HepG2 (cell line): ENCODE data around the gene GUK1. TPM values are rescaled to one million over a fixed set of nuclear protein-coding genes. Genes with fewer than 3 reads are reported as not detected.

ENCODE experiments used
- BORCS8-MEF2B ChIP-seq: sonication (generic); formaldehyde crosslinking; IDR thresholded peaks from 2 replicates; pipeline ENCODE4 v1.8.0; 2022; ENCODE audit warnings: mild to moderate bottlenecking, missing genetic modification reagents
- CBFB ChIP-seq: sonication (generic); formaldehyde crosslinking; IDR thresholded peaks from 2 replicates; pipeline ENCODE4 v1.4.0; 2020; ENCODE audit warnings: missing genetic modification reagents
- GTF3A ChIP-seq: sonication (generic); formaldehyde crosslinking; conservative IDR thresholded peaks from 2 replicates; pipeline ENCODE4 v1.4.0; 2020; ENCODE audit warnings: mild to moderate bottlenecking, missing genetic modification reagents
- HNRNPK ChIP-seq: fragments of 200-400 bp; formaldehyde crosslinking; IDR thresholded peaks from 2 replicates; pipeline ENCODE4 v1.6.1; 2018; ENCODE audit warnings: low read length, low read depth, moderate library complexity, mild to moderate bottlenecking; ENCODE audit not compliant: poor library complexity, severe bottlenecking
- JUNB ChIP-seq: sonication (generic); formaldehyde crosslinking; IDR thresholded peaks from 2 replicates; pipeline ENCODE4 v1.8.0; 2022; ENCODE audit warnings: missing genetic modification reagents, mild to moderate bottlenecking, borderline replicate concordance
- KDM1A ChIP-seq: IDR thresholded peaks from 2 replicates; pipeline ENCODE4 v1.6.1; 2016; ENCODE audit warnings: missing compliant biosample characterization
- KLF9 ChIP-seq: IDR thresholded peaks from 2 replicates; pipeline ENCODE4 v1.6.1; 2016; ENCODE audit warnings: low read depth
- MAFG ChIP-seq: sonication (generic); formaldehyde crosslinking; IDR thresholded peaks from 2 replicates; pipeline ENCODE4 v1.5.1; 2020; ENCODE audit warnings: mild to moderate bottlenecking, missing genetic modification reagents
- MBNL3 ChIP-seq: fragments of 250-450 bp; sonication (Bioruptor Pico); conservative IDR thresholded peaks from 2 replicates; pipeline ENCODE4 v1.8.0; 2022; ENCODE audit warnings: mild to moderate bottlenecking, inconsistent platforms
- NFRKB ChIP-seq: fragments of 450-650 bp; IDR thresholded peaks from 2 replicates; pipeline ENCODE4 v1.6.1; 2017
- NFYB ChIP-seq: sonication (generic); formaldehyde crosslinking; IDR thresholded peaks from 2 replicates; pipeline ENCODE4 v1.4.0; 2020; ENCODE audit warnings: missing genetic modification reagents
- RARG ChIP-seq: sonication (generic); formaldehyde crosslinking; IDR thresholded peaks from 2 replicates; pipeline ENCODE4 v1.4.0; 2020; ENCODE audit warnings: low read depth, mild to moderate bottlenecking, missing genetic modification reagents
- RXRB ChIP-seq: IDR thresholded peaks from 2 replicates; pipeline ENCODE4 v1.6.1; 2016; ENCODE audit warnings: borderline replicate concordance, missing genetic modification reagents, missing compliant biosample characterization
- TARDBP ChIP-seq: sonication (generic); formaldehyde crosslinking; IDR thresholded peaks from 2 replicates; pipeline ENCODE4 v1.8.0; 2022; ENCODE audit warnings: mild to moderate bottlenecking, missing genetic modification reagents
- YEATS4 ChIP-seq: sonication (generic); formaldehyde crosslinking; IDR thresholded peaks from 2 replicates; pipeline ENCODE4 v1.4.0; 2020; ENCODE audit warnings: missing genetic modification reagents, borderline replicate concordance
- ZFYVE20 ChIP-seq: sonication (generic); formaldehyde crosslinking; IDR thresholded peaks from 2 replicates; pipeline ENCODE4 v1.8.0; 2023; ENCODE audit warnings: low read depth, mild to moderate bottlenecking, moderate library complexity, missing genetic modification reagents, borderline replicate concordance
- ZNF136 ChIP-seq: sonication (generic); formaldehyde crosslinking; IDR thresholded peaks from 2 replicates; pipeline ENCODE4 v1.8.1; 2022; ENCODE audit warnings: low read depth, mild to moderate bottlenecking, moderate library complexity, missing genetic modification reagents
- ZNF260 ChIP-seq: sonication (generic); formaldehyde crosslinking; IDR thresholded peaks from 2 replicates; pipeline ENCODE4 v1.4.0; 2020; ENCODE audit warnings: missing genetic modification reagents, low read depth, mild to moderate bottlenecking, borderline replicate concordance
- ZNF501 ChIP-seq: sonication (generic); formaldehyde crosslinking; IDR thresholded peaks from 2 replicates; pipeline ENCODE4 v1.5.1; 2020; ENCODE audit warnings: mild to moderate bottlenecking, moderate library complexity, missing genetic modification reagents
- ZNF547 ChIP-seq: sonication (generic); formaldehyde crosslinking; IDR thresholded peaks from 2 replicates; pipeline ENCODE4 v1.5.1; 2020; ENCODE audit warnings: mild to moderate bottlenecking, missing genetic modification reagents
- ZNF549 ChIP-seq: sonication (generic); formaldehyde crosslinking; IDR thresholded peaks from 2 replicates; pipeline ENCODE4 v1.5.0; 2020; ENCODE audit warnings: missing genetic modification reagents
- ZNF678 ChIP-seq: sonication (generic); formaldehyde crosslinking; IDR thresholded peaks from 2 replicates; pipeline ENCODE4 v1.4.0; 2020; ENCODE audit warnings: mild to moderate bottlenecking, missing genetic modification reagents
- ZNF768 ChIP-seq: sonication (generic); formaldehyde crosslinking; IDR thresholded peaks from 2 replicates; pipeline ENCODE4 v1.4.0; 2020; ENCODE audit warnings: missing genetic modification reagents
- polyA plus RNA-seq, 8 experiments: library from polyadenylated mRNA; depleted of rRNA in 3 of 8; stranded (reverse) in 7 of 8; unstranded in 1 of 8; fragments of >200 nt; fragmentation: Illumina TruSeq in 4 of 8; extraction: Trizol in 4 of 8; gene quantifications; 2 replicates each; pipeline versions ENCODE4 v1.2.1 to v1.2.3, GENCODE V29; 2011 to 2016; ENCODE audit warnings: low read depth in 4 of 8, missing spikeins in 1 of 8, mixed read lengths in 1 of 8; ENCODE audit not compliant: insufficient read depth in 1 of 8
- total RNA-seq, 5 experiments: library from RNA; depleted of rRNA; stranded (reverse); fragments of >200 nt; fragmentation: Illumina TruSeq; extraction: Trizol; gene quantifications; 2 replicates each; pipeline ENCODE4 v1.2.3, GENCODE V29; 2016; ENCODE audit warnings: low read depth in 1 of 5
- TF ChIP-seq, protein P1 (sequence below): IDR thresholded peaks from 2 replicates; pipeline ENCODE4 v1.6.1; 2012; ENCODE audit warnings: inconsistent platforms
- TF ChIP-seq, protein P2 (sequence below): sonication (generic); formaldehyde crosslinking; IDR thresholded peaks from 2 replicates; pipeline ENCODE4; 2020; ENCODE audit warnings: missing genetic modification reagents, mild to moderate bottlenecking, borderline replicate concordance
- TF ChIP-seq, protein P3 (sequence below): sonication (generic); formaldehyde crosslinking; IDR thresholded peaks from 2 replicates; pipeline ENCODE4 v1.5.0; 2020; ENCODE audit warnings: missing genetic modification reagents, mild to moderate bottlenecking, borderline replicate concordance
- TF ChIP-seq, protein P4 (sequence below): sonication (generic); formaldehyde crosslinking; IDR thresholded peaks from 2 replicates; pipeline ENCODE4 v1.8.1; 2023; ENCODE audit warnings: mild to moderate bottlenecking, moderate library complexity, missing genetic modification reagents

The GUK1 gene
- total and polyA plus RNA-seq, 2 of the 13 experiments (the other 11 are each of a cell fraction or from before 2014, with no cell fraction given) = 116 to 154 TPM

DNA sequence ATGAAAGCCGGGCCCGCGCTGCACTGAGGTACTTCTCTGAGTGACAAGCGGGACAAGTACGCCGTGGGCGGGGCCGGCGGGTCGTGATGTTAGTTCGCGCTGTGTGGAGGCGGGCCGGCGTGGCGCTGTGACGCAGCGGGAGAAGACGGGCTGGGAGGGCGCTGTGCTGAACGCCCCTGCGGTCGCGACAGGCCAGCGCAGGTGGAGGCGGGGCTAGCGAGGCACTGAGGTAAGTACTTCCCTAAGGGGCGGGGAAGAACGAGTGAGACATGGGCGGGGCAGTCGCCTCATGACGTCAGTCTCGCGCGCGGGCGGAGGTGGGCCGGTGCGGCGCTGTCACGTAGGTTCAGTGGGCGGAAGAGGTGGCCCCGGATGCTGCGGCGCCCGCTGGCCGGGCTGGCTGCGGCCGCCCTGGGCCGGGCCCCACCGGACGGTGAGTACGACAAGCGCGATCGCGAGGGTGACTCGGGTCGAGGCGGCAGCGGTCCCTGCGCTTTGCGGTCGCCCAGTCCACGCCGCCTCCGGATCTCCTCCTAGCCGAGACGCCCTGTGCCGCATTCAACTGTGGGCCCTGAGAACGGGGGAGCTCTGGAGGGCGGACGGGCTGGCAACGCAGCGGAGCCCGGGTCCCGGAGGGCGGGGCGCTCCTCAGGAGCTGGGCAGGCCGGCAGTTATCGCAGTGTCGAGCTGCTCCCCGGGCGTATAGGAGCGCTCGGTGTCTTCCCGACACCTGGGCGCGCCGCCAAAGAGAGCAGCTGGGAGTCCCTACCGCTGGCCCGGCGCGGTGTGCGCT lies at the start of gene GUK1 (continued):
- TF ChIP-seq RARG (CRISPR knock-in tag) (no peak), NFRKB (no peak), KLF9 (CRISPR knock-in tag) (no peak), MBNL3 (no peak), RXRB (CRISPR knock-in tag) (peak; percentile 49), CBFB (CRISPR knock-in tag) (no peak; the same call in 1 of the 2 replicates), YEATS4 (CRISPR knock-in tag) (peak; percentile 85), JUNB (CRISPR knock-in tag) (no peak), ZNF260 (CRISPR knock-in tag) (no peak), ZNF768 (CRISPR knock-in tag) (peak; percentile 65; the same call in 1 of the 2 replicates), NFYB (peak; percentile 77), ZNF549 (CRISPR knock-in tag) (no peak), ZNF501 (CRISPR knock-in tag) (peak; percentile 83), MAFG (0 out of 2 replicates have a peak, but pooled peaks have one; percentile 23), ZFYVE20 (CRISPR knock-in tag) (no peak), ZNF678 (CRISPR knock-in tag) (0 out of 2 replicates have a peak, but pooled peaks have one; percentile 45), TARDBP (peak; percentile 32; the same call in 1 of the 2 replicates), ZNF136 (CRISPR knock-in tag) (no peak), KDM1A (CRISPR knock-in tag) (0 out of 2 replicates have a peak, but pooled peaks have one; percentile 6), HNRNPK (no peak), GTF3A (CRISPR knock-in tag) (no peak; the same call in 1 of the 2 replicates), BORCS8-MEF2B (CRISPR knock-in tag) (no peak), ZNF547 (CRISPR knock-in tag) (no peak; the same call in 1 of the 2 replicates)
- TF ChIP-seq, protein P1, sequence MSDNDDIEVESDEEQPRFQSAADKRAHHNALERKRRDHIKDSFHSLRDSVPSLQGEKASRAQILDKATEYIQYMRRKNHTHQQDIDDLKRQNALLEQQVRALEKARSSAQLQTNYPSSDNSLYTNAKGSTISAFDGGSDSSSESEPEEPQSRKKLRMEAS = peak; percentile 44
- TF ChIP-seq, protein P2, sequence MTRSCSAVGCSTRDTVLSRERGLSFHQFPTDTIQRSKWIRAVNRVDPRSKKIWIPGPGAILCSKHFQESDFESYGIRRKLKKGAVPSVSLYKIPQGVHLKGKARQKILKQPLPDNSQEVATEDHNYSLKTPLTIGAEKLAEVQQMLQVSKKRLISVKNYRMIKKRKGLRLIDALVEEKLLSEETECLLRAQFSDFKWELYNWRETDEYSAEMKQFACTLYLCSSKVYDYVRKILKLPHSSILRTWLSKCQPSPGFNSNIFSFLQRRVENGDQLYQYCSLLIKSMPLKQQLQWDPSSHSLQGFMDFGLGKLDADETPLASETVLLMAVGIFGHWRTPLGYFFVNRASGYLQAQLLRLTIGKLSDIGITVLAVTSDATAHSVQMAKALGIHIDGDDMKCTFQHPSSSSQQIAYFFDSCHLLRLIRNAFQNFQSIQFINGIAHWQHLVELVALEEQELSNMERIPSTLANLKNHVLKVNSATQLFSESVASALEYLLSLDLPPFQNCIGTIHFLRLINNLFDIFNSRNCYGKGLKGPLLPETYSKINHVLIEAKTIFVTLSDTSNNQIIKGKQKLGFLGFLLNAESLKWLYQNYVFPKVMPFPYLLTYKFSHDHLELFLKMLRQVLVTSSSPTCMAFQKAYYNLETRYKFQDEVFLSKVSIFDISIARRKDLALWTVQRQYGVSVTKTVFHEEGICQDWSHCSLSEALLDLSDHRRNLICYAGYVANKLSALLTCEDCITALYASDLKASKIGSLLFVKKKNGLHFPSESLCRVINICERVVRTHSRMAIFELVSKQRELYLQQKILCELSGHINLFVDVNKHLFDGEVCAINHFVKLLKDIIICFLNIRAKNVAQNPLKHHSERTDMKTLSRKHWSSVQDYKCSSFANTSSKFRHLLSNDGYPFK (CRISPR knock-in tag) = peak; percentile 88; the same call in 1 of the 2 replicates
- TF ChIP-seq, protein P3, sequence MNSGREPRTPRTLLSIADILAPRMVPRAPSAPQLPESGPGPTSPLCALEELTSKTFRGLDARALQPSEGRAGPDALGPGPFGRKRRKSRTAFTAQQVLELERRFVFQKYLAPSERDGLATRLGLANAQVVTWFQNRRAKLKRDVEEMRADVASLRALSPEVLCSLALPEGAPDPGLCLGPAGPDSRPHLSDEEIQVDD = no peak
- TF ChIP-seq, protein P4, sequence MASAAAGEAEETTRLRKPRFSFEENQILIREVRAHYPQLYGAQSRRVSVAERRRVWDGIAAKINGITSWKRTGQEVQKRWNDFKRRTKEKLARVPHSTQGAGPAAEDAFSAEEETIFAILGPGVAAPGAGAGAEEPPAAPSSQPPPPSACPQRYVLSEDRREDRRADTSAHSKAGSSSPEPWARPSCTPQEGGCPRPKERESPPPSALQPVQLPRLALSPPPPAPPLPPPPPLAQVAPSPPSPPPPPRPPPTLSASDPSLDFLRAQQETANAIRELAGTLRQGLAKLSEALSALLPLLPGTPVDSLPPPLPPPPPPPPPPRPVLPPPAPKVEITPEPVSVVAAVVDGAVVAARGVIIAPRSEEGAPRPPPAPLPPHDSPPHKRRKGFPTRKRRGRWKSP (CRISPR knock-in tag) = peak; percentile 97
